NCI-H1694 (cell line): ENCODE results near the gene ACVRL1.

Source experiments
- DNase-seq: peaks from one replicate; lab custom pipeline; 2025; lab: John Stamatoyannopoulos, UW

The ACVRL1 gene

GRCh38 chr12:51917041-51917590 lies 9.8 kb downstream of the ACVRL1 start:
- no peak for DNase-seq

DNA sequence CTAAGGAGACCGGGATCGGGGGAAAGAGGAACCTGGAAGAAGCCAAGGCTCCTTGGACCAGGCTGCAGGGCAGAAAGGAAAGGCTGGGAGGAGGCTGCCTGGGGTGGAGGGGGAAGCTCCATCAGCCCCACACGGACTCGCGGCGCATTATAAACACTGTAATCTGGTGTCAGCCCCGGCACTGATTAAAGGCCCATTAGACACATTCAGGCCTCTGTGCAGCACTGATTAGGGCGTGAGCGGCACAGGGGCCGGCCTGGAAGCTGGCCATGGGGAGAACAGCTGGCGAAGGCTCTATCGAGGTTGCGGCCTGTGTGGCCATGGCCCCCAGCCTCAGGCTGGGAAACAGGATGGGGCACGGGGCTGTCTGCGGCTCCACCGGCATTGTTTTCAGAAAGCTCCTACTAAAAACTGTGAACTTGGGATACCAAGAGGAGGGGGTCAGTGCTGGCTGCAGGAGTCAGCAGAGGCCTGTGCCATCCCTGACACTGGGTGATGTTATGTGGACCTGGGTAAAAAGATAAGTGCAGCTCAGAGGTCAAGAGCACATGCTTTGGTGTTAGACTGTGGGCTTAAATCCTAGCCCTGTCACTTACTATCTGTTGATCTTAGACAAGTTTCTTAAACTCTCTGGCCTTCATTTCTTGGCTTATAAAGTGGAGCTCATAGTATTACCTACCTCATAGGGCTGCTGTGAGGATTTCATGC lies 10.6 kb downstream of the ACVRL1 start:
- DNase-seq, result no peak

DNA sequence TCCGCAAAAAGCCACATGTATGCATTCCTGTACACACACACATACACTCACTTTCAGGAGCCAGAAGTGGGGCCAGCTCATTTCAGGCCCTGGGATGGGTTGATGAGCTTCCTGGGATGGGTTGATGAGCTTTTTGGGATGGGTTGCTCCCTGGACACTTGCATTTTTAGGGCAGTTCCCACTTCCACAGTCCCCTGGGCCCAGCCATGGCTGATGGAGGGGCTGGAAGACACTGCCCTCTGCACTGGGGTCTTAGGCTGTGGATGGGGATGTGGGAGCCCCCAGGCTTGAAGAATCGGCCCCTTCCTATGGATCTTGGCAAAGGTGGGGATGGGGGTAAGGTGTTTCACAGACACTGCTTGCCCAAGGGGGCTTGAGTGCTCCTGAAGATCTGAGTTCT lies 12.7 kb downstream of the ACVRL1 start:
- no peak for DNase-seq

GRCh38 chr12:51921017-51921725 lies 13.9 kb downstream of the ACVRL1 start:
- DNase-seq, result no peak

DNA sequence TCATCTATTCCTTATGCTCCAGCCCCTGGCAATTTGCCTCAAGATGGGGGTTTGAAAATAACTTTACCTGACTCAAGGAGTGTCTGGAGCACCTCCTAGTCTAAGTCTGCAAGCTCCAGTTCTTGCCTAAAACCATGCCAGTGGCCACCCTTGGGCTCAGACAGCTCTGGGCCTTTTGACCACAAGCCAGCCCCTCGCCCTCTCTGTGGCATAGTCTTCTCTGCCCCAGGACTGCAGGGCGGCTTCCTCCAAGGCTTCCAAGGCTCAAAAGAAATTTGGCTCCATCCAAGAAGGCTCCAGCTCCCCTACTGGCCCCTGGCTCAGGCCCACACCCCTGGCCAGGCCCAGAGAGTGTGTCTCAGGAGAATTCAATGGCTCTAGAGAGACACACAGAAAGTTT lies 14.8 kb downstream of the ACVRL1 start:
- DNase-seq, result no peak

GRCh38 chr12:51922762-51923505 lies 15.6 kb downstream of the ACVRL1 start:
- no peak for DNase-seq

GRCh38 chr12:51923506-51924365 lies 16.4 kb downstream of the ACVRL1 start:
- DNase-seq, result no peak

GRCh38 chr12:51924551-51925319 lies 17.4 kb downstream of the ACVRL1 start:
- no peak for DNase-seq

DNA sequence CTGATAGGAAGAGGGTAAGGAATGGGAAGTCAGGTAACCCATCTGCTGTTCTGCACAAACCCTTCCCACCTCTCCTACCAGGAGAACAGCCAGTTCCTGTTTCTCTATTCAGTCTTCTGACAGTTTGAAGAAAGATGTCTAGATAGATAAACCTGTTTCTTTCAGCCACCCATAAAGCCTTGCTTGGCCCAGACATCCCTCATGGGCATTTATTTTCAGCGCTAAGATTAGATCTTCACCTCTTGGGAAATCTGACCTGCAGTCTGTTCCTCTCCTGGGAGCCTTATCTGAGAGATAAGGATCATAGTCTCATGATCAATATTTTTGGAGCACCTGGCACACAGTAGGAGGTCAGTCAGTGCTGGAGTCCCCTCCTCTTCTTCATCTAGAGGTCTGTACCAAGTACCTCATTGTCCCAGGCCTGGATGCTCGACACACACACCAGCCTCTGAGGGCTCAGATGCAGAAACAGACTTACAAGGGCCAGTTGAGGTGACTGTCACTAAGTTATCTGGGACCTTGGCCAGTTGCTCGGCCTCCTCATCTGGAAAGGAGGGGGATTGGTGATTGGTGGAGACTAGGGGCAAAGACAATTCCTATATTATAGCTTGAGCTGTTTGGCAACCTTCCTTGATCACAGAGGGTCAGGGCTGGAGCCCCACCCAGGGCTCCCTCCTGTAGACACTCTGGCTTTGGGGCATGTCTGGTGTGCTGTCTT lies 18.2 kb downstream of the ACVRL1 start:
- DNase-seq, result no peak

DNA sequence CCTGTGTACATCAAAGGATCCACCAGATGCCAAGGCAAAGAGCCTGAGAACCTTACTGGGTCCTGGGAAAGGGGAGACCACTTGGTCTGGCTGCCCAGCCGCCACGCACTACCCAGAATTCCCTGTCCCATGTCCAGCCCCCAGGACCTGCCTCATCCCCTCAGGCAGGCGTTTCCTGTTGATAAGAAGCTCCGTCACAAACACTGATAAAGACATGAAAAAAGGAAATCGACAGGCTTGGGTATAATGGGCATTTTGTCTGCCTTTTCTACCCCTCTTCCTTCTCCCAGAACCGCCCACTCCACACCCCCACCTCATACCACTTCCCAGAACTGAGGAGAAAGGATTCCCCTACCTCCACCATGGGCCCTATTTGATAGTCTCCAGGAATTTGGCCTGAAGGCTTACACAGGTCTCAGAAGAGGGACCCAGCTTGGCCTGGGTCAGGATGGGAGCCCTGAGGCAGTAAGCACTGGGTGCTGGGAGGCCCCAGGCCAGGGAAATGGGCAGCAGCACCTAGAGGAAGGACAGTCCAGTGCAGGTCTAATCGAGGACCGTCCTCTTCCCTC lies 18.8 kb downstream of the ACVRL1 start:
- no peak for DNase-seq

- DNase-seq, result no peak
Observed at GRCh38 chr12:51926718-51927117, 19.4 kb downstream of the ACVRL1 start.

- DNase-seq, result no peak
Observed at GRCh38 chr12:51932218-51933076, 25.1 kb downstream of the ACVRL1 start.

GRCh38 chr12:51934080-51934479 lies 26.8 kb downstream of the ACVRL1 start:
- DNase-seq, result no peak

DNA sequence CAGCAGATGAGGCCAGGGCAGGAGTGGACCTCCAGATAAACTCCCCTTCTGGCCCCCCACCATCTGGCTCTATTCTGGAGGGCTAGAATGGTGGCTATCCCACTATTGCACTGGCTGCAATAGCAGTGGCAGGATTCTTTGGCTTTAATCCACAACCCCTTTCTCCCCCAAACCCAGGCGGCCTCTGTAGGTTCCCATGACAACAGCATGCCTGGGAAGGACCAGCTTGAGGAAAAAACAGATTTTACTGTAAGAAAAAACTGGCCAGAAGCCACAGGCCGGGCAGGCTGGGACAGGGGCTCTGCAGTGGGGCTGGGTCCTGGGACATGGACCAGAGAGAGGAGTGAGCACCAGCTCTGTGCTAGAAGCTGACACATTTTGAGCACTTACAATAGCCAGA lies 30.6 kb downstream of the ACVRL1 start:
- DNase-seq, result no peak

GRCh38 chr12:51938726-51939125 lies 31.4 kb downstream of the ACVRL1 start:
- no peak for DNase-seq

DNA sequence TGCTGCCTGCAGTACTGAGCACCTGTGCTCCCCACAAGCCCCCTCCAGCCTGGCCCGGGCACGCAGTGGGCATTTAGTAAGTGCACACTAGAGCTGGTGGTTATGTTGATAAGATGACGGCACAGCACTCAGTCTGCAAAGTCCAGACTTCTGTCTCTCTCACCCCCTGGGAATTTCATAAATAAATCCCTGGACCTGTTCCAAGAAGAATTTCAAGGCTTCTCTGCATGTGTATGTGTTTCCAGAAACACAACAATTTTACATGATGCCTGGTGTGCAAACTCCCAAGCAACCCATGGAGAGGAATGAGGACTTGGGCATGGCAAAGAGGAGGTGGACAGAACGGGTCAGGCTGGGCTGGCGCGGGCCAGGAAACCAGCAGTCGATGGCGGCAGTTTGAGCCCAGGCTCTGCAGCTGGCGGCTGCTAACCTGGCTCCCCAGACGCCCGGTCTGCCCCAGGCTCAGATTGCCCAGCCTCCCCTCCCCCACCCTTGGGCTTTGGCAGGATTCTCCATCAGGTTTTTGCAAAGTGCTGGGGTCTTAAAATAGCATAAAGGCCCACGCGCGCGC lies 33.8 kb downstream of the ACVRL1 start:
- DNase-seq, result peak; percentile 28

DNA sequence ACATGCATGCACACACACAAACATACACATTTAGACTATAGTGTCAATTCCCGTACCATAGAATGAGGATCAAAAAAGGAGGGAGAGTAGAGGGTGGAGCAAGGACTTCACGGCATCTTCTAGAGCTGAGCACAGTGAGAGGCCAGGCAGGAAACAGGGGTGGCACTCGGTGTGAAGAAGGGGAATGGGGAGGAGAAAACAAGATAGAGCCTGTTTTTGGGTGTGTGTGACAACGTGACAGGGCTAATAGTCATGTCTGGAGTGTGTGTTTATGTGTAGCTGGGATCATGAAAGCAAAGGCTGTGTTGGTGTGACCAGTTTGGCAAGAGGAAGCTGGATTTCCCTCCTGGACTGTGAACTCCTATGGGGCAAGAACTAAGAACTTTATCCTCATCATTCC lies 34.3 kb downstream of the ACVRL1 start:
- no peak for DNase-seq

DNA sequence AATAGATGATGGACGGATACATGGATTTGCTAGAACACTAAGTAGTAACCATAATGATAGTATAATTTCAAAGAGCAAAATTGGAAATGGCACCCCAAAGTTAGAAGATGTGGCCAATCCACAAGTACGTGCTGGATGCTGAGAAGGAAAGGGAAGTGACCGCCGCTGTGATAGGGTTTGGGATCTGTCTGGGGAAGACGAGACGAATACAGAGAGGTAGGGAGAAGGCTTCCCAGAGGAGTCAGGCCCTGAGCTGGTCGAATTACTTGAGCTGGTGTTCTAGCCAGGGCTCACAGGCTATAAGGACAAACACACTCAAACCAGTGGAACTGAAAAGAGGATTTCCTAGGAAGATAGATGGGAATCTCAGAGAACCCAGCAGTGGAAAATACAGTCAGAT lies 34.8 kb downstream of the ACVRL1 start:
- no peak for DNase-seq
